Aorta (tissue), 5 donors: ENCODE measurements around the gene C17orf58. TPM values are rescaled to one million over a fixed set of nuclear protein-coding genes. Genes with fewer than 3 reads are reported as not detected.
"Not testable (repeated sequence)": the region's sequence is repeated elsewhere in the genome, so short reads cannot be mapped to it uniquely, and the experiment has no call there.

Source experiments
- ATAC-seq: fragments of 200-7000 bp; cut with Tn5 transposase; one replicate; pipeline ENCODE4 v1.9.1; 2022; ENCODE audit warnings: moderate library complexity; ENCODE audit not compliant: low FRiP score
- DNase-seq, 2 donors: peaks; one replicate each; pipeline ENCODE4 v3.0.0-alpha.2; 2020
- H3K27ac ChIP-seq, 2 donors: one replicate each; pipeline ENCODE4 v1.5.1; 2013; ENCODE audit warnings: low read length in 2 of 2, mild to moderate bottlenecking in 2 of 2, moderate library complexity in 2 of 2, control low read depth in 1 of 2, inconsistent platforms in 1 of 2, low read depth in 1 of 2
- H3K27me3 ChIP-seq, 2 donors: one replicate each; pipeline ENCODE4 v1.6.1; 2013; ENCODE audit warnings: control low read depth in 1 of 2, low read length in 1 of 2, mild to moderate bottlenecking in 1 of 2, moderate library complexity in 1 of 2; ENCODE audit not compliant: insufficient read depth in 2 of 2, control insufficient read depth in 1 of 2
- H3K36me3 ChIP-seq, 2 donors: one replicate each; pipeline ENCODE4 v1.6.1; 2013; ENCODE audit warnings: control low read depth in 1 of 2, low read length in 1 of 2, mild to moderate bottlenecking in 1 of 2; ENCODE audit not compliant: insufficient read depth in 2 of 2, control insufficient read depth in 1 of 2
- H3K4me1 ChIP-seq, 2 donors: one replicate each; pipeline ENCODE4 v1.6.1; 2013; ENCODE audit warnings: low read length in 2 of 2, control low read depth in 1 of 2, mild to moderate bottlenecking in 1 of 2, moderate library complexity in 1 of 2; ENCODE audit not compliant: insufficient read depth in 2 of 2, control insufficient read depth in 1 of 2
- H3K4me3 ChIP-seq, 2 donors: one replicate each; pipeline ENCODE4 v1.5.1; 2013; ENCODE audit warnings: low read length in 2 of 2, control low read depth in 1 of 2, mild to moderate bottlenecking in 1 of 2
- H3K9me3 ChIP-seq: one replicate; pipeline ENCODE4 v1.6.1; 2013; ENCODE audit warnings: mild to moderate bottlenecking, low read length; ENCODE audit not compliant: control insufficient read depth
- whole genome bisulfite sequencing, 2 donors: extraction: QIAGEN DNeasy Blood & Tissue Kit; methylation state at CpG; one replicate each; pipeline ENCODE4 v1.1.7; 2013; 5-methylcytosine and 5-hydroxymethylcytosine counted together
- intact Hi-C, 2 donors: fragments of 100-400 bp; cut with DNase I; formaldehyde crosslinking; loops; one replicate each; pipeline versions ENCODE4 v1.14.2 to v1.15.0; 2022
- polyA plus RNA-seq, 2 donors: library from polyadenylated mRNA; stranded (reverse); fragments of 200-250 nt; gene quantifications; one replicate each; pipeline ENCODE4 v1.2.3, GENCODE V29; 2013
- total RNA-seq, 2 donors: library from RNA; stranded (reverse); fragmentation: NEBNext Ultra II Directional; extraction: Animal tissue kit (Norgen Biotek cat#: 25700); gene quantifications; one replicate each; pipeline ENCODE4 v1.2.1, GENCODE V29; 2021
- donor health status: healthy with polysubstance abuse.
- donor health status: Bipolar disorder and iron deficiency.
- donor health status: DM: no; HTN: no; CAD: no.
- donor health status: DM: no; HTN: no; CAD: no.
- donor health status: DM: yes; HTN: yes; CAD: no.

Gene C17orf58
- total and polyA plus RNA-seq, 4 donors: 5.2 to 20.5 (median 12.5) TPM

DNA sequence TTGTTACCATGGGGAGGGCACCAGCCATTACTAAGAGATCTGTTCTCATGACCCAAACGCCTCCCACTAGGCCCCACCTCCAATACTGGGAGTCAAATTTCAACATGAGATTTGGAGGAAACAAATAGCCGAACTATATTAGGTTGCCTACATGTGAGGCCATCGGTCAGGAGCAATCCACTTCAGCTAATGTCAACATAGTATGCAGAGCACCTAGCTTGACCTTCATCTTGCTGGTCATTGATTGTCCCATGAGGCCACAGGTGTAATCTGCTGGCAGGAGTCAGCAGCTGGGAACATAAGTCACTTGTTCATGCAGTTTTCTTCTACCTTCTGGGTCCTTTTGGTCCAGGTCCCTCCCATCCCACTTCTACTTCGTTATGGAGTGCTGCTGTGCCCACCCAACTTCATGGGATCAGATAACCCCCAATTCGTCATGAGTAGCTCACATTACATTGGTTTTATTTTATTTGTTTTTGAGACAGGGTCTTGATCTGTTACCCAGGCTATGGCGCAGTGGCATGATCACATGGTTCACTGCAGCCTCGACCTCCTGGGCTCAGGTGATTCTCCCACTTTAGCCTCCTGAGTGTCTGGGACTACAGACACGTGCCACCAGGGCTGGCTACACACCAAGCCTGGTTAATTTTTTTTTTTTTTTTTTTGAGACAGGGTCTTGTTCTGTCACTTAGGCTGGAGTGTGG is 33.4 kb upstream of the C17orf58 start:
- Histone ChIP-seq H3K9me3 (no peaks in the 10 kb centered on the region), H3K36me3 (no peaks in the 10 kb centered on the region), H3K4me3 (no peak overlapping the region), H3K27ac (no peak overlapping the region), H3K27me3 (no peaks in the 10 kb centered on the region), H3K4me1 (no peaks in the 10 kb centered on the region)
- whole genome bisulfite sequencing, 2 donors: 54 to 63% methylated on average over 8 of the region's 8 CpGs
- intact Hi-C loops: loop anchor here in 1 of 2 donors (10.0 kb wide), 1 partner anchor 65 kb away; no protein-coding TSS in a partner anchor
- DNase-seq (no peak), ATAC-seq (no peak)

- H3K36me3 ChIP-seq, H3K4me1 ChIP-seq, ATAC-seq, H3K9me3 ChIP-seq, intact Hi-C loops, H3K27ac ChIP-seq, H3K4me3 ChIP-seq, DNase-seq, H3K27me3 ChIP-seq: not testable (repeated sequence)
- 92 to 96% methylated on average over 15 of the region's 15 CpGs for WGBS, 2 donors
Observed at GRCh38 chr17:68022547-68022946, 26.3 kb upstream of the C17orf58 start.

DNA sequence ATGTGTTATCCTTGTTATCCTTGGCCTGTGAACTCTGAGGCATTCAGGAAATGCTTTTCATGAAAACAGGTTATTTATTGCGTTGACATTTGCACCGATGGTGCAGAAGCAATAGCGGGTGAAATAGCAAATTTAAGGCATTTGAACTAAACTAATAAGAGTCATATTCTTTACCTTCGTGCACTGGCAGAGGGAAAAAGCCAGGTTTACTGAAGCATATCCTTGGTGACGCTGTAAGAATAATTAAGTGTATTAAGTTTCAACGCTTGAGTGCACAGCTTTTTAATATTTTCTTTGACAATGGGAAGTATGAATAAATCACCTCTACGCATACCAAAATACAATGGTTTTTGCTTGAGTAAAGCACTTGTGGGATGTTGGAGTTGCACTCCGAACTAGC is 25.7 kb upstream of the C17orf58 start:
- WGBS, 2 donors: 74 to 85% methylated on average over 8 of the region's 8 CpGs
- H3K36me3 ChIP-seq: no peaks in the 10 kb centered on the region
- intact Hi-C loops: loop anchor here in 1 of 2 donors (2.0 kb wide), 1 partner anchor 13 kb away; the partner anchor contains the start of gene KPNA2
- no peaks in the 10 kb centered on the region for H3K27me3 ChIP-seq
- no peak overlapping the region for H3K27ac ChIP-seq
- H3K9me3 ChIP-seq: no peaks in the 10 kb centered on the region
- DNase-seq (no peak), ATAC-seq (no peak)
- H3K4me1 ChIP-seq: no peaks in the 10 kb centered on the region
- no peak overlapping the region for H3K4me3 ChIP-seq

DNA sequence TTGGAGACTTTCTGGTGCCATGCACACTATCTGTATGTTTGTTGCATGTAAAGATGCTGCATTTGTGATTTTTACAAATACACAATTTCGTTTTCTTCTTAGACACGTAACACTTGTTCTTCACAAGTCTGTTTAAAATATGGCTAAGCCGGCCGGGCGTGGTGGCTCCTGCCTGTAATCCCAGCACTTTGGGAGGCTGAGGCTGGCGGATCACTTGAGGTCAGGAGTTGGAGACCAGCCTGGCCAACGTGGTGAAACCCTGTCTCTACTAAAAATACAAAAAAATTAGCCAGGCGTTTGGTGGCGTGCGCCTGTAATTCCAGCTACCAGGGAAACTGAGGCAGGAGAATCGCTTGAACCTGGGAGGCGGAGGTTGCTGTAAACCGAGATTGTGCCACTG is 24.5 kb upstream of the C17orf58 start:
- H3K4me1 ChIP-seq, ATAC-seq, H3K27ac ChIP-seq, DNase-seq, H3K9me3 ChIP-seq, H3K36me3 ChIP-seq, H3K27me3 ChIP-seq: not testable (repeated sequence)
- WGBS, 2 donors: 82 to 84% methylated on average over 13 of the region's 13 CpGs
- intact Hi-C loops: loop anchor here in 1 of 2 donors (2.0 kb wide), 1 partner anchor 14 kb away; the partner anchor contains the start of gene KPNA2
- H3K4me3 ChIP-seq: peak overlapping the region; percentile 59 to 68

DNA sequence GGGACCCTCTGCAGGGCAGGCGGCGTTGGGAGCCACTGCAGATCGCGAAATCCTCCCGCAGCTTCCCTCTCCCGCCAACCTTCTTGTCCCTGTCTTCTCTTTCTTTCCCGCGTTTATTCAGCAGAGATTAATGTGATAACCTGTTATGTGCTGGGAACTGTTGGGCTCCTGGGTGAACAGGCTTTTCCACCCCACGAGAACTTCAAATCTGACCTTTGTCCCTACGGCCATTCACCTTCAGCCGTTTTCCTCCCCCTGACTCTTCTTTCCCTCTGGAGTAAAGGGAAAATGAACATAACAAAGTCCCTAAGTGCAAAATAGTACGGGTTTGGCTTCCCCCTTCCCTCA is 24.1 kb upstream of the C17orf58 start:
- 1% methylated on average over 12 of the region's 12 CpGs for WGBS, 2 donors
- intact Hi-C loops: loop anchor here in 1 of 2 donors (2.0 kb wide), 1 partner anchor 14 kb away; the partner anchor contains the start of gene KPNA2
- no peaks in the 10 kb centered on the region for H3K27me3 ChIP-seq
- DNase-seq: no peak
- H3K9me3 ChIP-seq: no peaks in the 10 kb centered on the region
- peak overlapping the region; percentile 59 to 68 for H3K4me3 ChIP-seq
- no peak for ATAC-seq
- H3K36me3 ChIP-seq: no peaks in the 10 kb centered on the region
- H3K27ac ChIP-seq: peak overlapping the region in 1 of 2 donors; percentile 30
- no peaks in the 10 kb centered on the region for H3K4me1 ChIP-seq

DNA sequence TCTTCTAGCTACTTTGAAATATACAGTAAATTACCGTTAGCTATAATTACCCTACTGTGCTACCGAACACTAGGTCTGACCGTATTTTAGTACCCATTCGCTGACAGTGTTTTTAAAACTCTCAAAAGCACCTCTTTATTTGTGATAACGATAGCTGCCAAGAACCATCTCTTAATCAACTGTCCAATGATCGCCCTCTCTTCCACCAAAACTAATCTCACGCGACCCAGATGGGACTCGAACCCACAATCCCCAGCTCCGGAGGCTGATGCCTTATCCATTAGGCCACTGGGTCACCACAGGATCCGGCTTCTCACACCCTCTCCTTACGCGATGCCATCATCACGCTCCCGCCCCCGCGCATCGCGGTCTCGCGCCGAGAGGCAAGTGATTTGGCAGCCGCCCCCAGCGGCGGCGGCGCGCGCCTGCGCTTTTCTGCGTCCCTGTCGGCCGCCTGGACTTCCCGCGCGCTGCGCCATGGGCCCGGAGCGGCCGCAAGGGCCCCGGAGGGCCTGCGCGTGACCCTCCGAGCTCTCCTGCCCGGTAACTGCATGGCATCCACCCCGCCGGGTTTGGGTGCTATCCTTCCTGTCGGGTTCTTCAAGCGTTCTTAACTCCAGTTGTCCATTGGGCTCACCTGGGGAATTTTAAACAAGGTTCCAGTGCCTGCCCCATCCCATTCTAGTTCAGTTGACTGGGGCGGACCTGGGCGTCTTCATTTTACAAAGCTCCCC is 23.6 kb upstream of the C17orf58 start:
- Histone ChIP-seq H3K36me3 (no peaks in the 10 kb centered on the region), H3K4me3 (peak overlapping the region; percentile 59 to 68), H3K4me1 (no peaks in the 10 kb centered on the region), H3K27ac (peak overlapping the region in 1 of 2 donors; percentile 30), H3K9me3 (no peaks in the 10 kb centered on the region), H3K27me3 (no peaks in the 10 kb centered on the region)
- intact Hi-C loops: loop anchor here in 1 of 2 donors (2.0 kb wide), 2 partner anchors 15 to 25 kb away; partner anchors contain the start of gene KPNA2
- ATAC-seq (peak; percentile 98), DNase-seq (peak; percentile 96 to 99)
- 1 to 2% methylated on average over 44 to 51 of the region's 51 CpGs for WGBS, 2 donors

GRCh38 chr17:68019336-68019674 is 23.0 kb upstream of the C17orf58 start:
- H3K27ac ChIP-seq: no peak overlapping the region
- no peaks in the 10 kb centered on the region for H3K4me1 ChIP-seq
- no peaks in the 10 kb centered on the region for H3K27me3 ChIP-seq
- no peaks in the 10 kb centered on the region for H3K36me3 ChIP-seq
- H3K9me3 ChIP-seq: no peaks in the 10 kb centered on the region
- ATAC-seq: no peak
- 83 to 85% methylated on average over 9 of the region's 9 CpGs for WGBS, 2 donors
- DNase-seq: no peak
- H3K4me3 ChIP-seq: no peak overlapping the region
- intact Hi-C loops: loop anchor here in 1 of 2 donors (2.0 kb wide), 1 partner anchor 25 kb away; no protein-coding TSS in a partner anchor

GRCh38 chr17:68018493-68018892 is 22.2 kb upstream of the C17orf58 start:
- not testable (repeated sequence) for H3K27ac ChIP-seq, H3K36me3 ChIP-seq, H3K4me1 ChIP-seq, H3K27me3 ChIP-seq, H3K9me3 ChIP-seq, H3K4me3 ChIP-seq, ATAC-seq, DNase-seq
- WGBS, 2 donors: 91 to 93% methylated on average over 21 of the region's 21 CpGs
- intact Hi-C loops: loop anchor here in 1 of 2 donors (2.0 kb wide), 1 partner anchor 24 kb away; no protein-coding TSS in a partner anchor
